HepG2 (cell line): ENCODE data around the gene NAP1L1. TPM values are rescaled to one million over a fixed set of nuclear protein-coding genes. Genes with fewer than 3 reads are reported as not detected.

Source experiments
- ATAC-seq: fragments of 200-7000 bp; cut with Tn5 transposase; 3 replicates; pipeline ENCODE4 v1.9.1; 2020; ENCODE audit warnings: mild to moderate bottlenecking, moderate library complexity
- BruUV-seq: library from RNA; stranded (reverse); fragments of 400-500 nt; replicated peaks from 2 replicates; lab custom pipeline; 2021; lab: Mats Ljungman, UMichigan
- CTCF ChIA-PET: fragments of 300-600 bp; formaldehyde crosslinking; extraction: SDS; loops from one replicate; lab custom pipeline; 2021; ENCODE audit warnings: low total read pairs, inconsistent platforms, low intra/inter-chr PET ratio; lab: Yijun Ruan, JAX
- POLR2A ChIA-PET: fragments of 350-600 bp; sonication (Branson Sonifier 250); formaldehyde crosslinking; loops from one replicate; lab custom pipeline; 2020; ENCODE audit warnings: antibody characterized with exemption, inconsistent platforms; lab: Yijun Ruan, JAX
- DNase-seq: peaks from one replicate; pipeline ENCODE4 v3.0.0-alpha.2; 2015; ENCODE audit warnings: low spot score
- FAIRE-seq: peaks from 3 replicates; lab custom pipeline; 2011; peaks lifted over from hg19 to GRCh38; lab: Jason Lieb, UNC
- H2AFZ ChIP-seq: one replicate; pipeline ENCODE4 v1.6.1; 2011; ENCODE audit warnings: low read length, inconsistent platforms
- H3K27ac ChIP-seq: fragments of 300-600 bp; 3 replicates; pipeline ENCODE4 v1.8.0; 2011; ENCODE audit warnings: mixed run types, mild to moderate bottlenecking, mixed read lengths, low read length, inconsistent platforms; ENCODE audit not compliant: insufficient read depth; ENCODE audit errors: extremely low read length
- H3K27me3 ChIP-seq, 2 experiments: fragments of 200-600 bp in 1 of 2; 2 replicates in 1 of 2; 3 replicates in 1 of 2; pipeline versions ENCODE4 v1.6.0 to v1.8.0; 2011; ENCODE audit warnings: low read length in 2 of 2, mild to moderate bottlenecking in 2 of 2, moderate library complexity in 2 of 2, inconsistent platforms in 1 of 2; ENCODE audit not compliant: insufficient read depth in 2 of 2, control insufficient read depth in 1 of 2
- H3K36me3 ChIP-seq, 2 experiments: fragments of 200-600 bp in 1 of 2; replicated peaks in 1 of 2; 2 replicates in 1 of 2; 3 replicates in 1 of 2; pipeline versions ENCODE4 v1.5.1 to v1.8.0; 2011; ENCODE audit warnings: low read length in 2 of 2, inconsistent platforms in 1 of 2; ENCODE audit not compliant: insufficient read depth in 2 of 2, control insufficient read depth in 1 of 2
- H3K4me1 ChIP-seq: 2 replicates; pipeline ENCODE4 v1.5.1; 2012; ENCODE audit warnings: low read length, inconsistent platforms; ENCODE audit not compliant: insufficient read depth
- H3K4me2 ChIP-seq: 2 replicates; pipeline ENCODE4 v1.6.0; 2011; ENCODE audit warnings: low read depth, low read length, inconsistent platforms
- H3K4me3 ChIP-seq, 3 experiments: fragments of 200-600 bp in 1 of 3; sonication (generic), shearing (Covaris generic) in 1 of 3; replicated peaks in 1 of 3; 2 replicates each; pipeline ENCODE4 v1.5.1; 2011 to 2016; ENCODE audit warnings: low read length in 3 of 3, inconsistent platforms in 2 of 3, low read depth in 2 of 3, mild to moderate bottlenecking in 2 of 3, control low read depth in 1 of 3, mixed read lengths in 1 of 3; ENCODE audit not compliant: insufficient read depth in 1 of 3
- H3K79me2 ChIP-seq: one replicate; pipeline ENCODE4 v1.6.1; 2011; ENCODE audit warnings: low read length, inconsistent platforms; ENCODE audit not compliant: insufficient read depth
- H3K9ac ChIP-seq: 2 replicates; pipeline ENCODE4 v1.6.0; 2011; ENCODE audit warnings: mild to moderate bottlenecking, low read depth, low read length, inconsistent platforms; ENCODE audit not compliant: insufficient read depth
- H3K9me3 ChIP-seq: 2 replicates; pipeline ENCODE4 v1.5.1; 2012; ENCODE audit warnings: mild to moderate bottlenecking, low read length
- H4K20me1 ChIP-seq: 2 replicates; pipeline ENCODE4 v1.6.0; 2011; ENCODE audit warnings: inconsistent platforms, mild to moderate bottlenecking, low read length, moderate library complexity; ENCODE audit not compliant: insufficient read depth
- FOXK2 ChIP-seq: fragments of 450-650 bp; IDR thresholded peaks from 2 replicates; pipeline ENCODE4 v1.6.1; 2016
- KLF16 ChIP-seq, 2 experiments: sonication (generic) in 1 of 2; formaldehyde crosslinking in 1 of 2; IDR thresholded peaks; 2 replicates each; pipeline versions ENCODE4 v1.6.1 to v1.8.0; 2016 to 2023; ENCODE audit warnings: missing genetic modification reagents in 2 of 2, missing compliant biosample characterization in 1 of 2
- MEIS2 ChIP-seq: sonication (generic); formaldehyde crosslinking; IDR thresholded peaks from 2 replicates; pipeline ENCODE4 v1.9.0; 2021; ENCODE audit warnings: mild to moderate bottlenecking, missing genetic modification reagents
- PPARG ChIP-seq: conservative IDR thresholded peaks from 2 replicates; pipeline ENCODE4 v1.6.1; 2016; ENCODE audit warnings: missing biosample characterization, missing genetic modification reagents
- RCOR2 ChIP-seq: IDR thresholded peaks from 2 replicates; pipeline ENCODE4 v1.6.1; 2016; ENCODE audit warnings: missing biosample characterization, missing genetic modification reagents
- SMYD3 ChIP-seq: sonication (generic); formaldehyde crosslinking; IDR thresholded peaks from 2 replicates; pipeline ENCODE4 v1.8.1; 2023; ENCODE audit warnings: mild to moderate bottlenecking, missing genetic modification reagents
- SNRNP70 ChIP-seq: fragments of 200-400 bp; formaldehyde crosslinking; IDR thresholded peaks from 2 replicates; pipeline ENCODE4 v1.6.1; 2017; ENCODE audit warnings: mild to moderate bottlenecking, low read depth, low read length, moderate library complexity
- TCF7 ChIP-seq: sonication (generic); IDR thresholded peaks from 2 replicates; pipeline ENCODE4 v1.6.1; 2016; ENCODE audit warnings: antibody characterized with exemption, low read depth
- ZNF160 ChIP-seq: sonication (generic); formaldehyde crosslinking; IDR thresholded peaks from 2 replicates; pipeline ENCODE4 v1.8.0; 2022; ENCODE audit warnings: mild to moderate bottlenecking, inconsistent platforms, missing genetic modification reagents
- ZNF251 ChIP-seq: sonication (generic); formaldehyde crosslinking; IDR thresholded peaks from 2 replicates; pipeline ENCODE4 v1.9.0; 2021; ENCODE audit warnings: mild to moderate bottlenecking, missing genetic modification reagents
- ZNF446 ChIP-seq: sonication (generic); formaldehyde crosslinking; IDR thresholded peaks from 2 replicates; pipeline ENCODE4 v1.5.0; 2020; ENCODE audit warnings: mild to moderate bottlenecking, missing genetic modification reagents
- ZNF451 ChIP-seq: sonication (generic); formaldehyde crosslinking; IDR thresholded peaks from 2 replicates; pipeline ENCODE4 v1.5.0; 2020; ENCODE audit warnings: mild to moderate bottlenecking, missing genetic modification reagents
- ZNF766 ChIP-seq: sonication (generic); formaldehyde crosslinking; IDR thresholded peaks from 2 replicates; pipeline ENCODE4 v1.5.0; 2020; ENCODE audit warnings: missing genetic modification reagents, borderline replicate concordance
- ZNF83 ChIP-seq: sonication (generic); formaldehyde crosslinking; IDR thresholded peaks from 2 replicates; pipeline ENCODE4 v1.4.0; 2020; ENCODE audit warnings: missing genetic modification reagents, mild to moderate bottlenecking, borderline replicate concordance
- ZNF879 ChIP-seq: sonication (generic); formaldehyde crosslinking; IDR thresholded peaks from 2 replicates; pipeline ENCODE4 v1.8.1; 2023; ENCODE audit warnings: missing genetic modification reagents
- WGBS: methylation state at CpG from one replicate; pipeline ENCODE4 v1.1.6; 2017; ENCODE audit warnings: low lambda C conversion rate; 5-methylcytosine and 5-hydroxymethylcytosine counted together
- in situ Hi-C: cut with HindIII; loops from 2 replicates; pipeline ENCODE4 v1.10.0; 2017; ENCODE audit warnings: low pct_unique_long_range_greater_than_20kb; ENCODE audit not compliant: extremely low pct_ligation_motif_present
- intact Hi-C: fragments of 100-400 bp; cut with micrococcal nuclease; formaldehyde crosslinking; loops from one replicate; pipeline ENCODE4 v1.10.0; 2022; ENCODE audit not compliant: unreplicated experiment
- polyA plus RNA-seq, 8 experiments: library from polyadenylated mRNA; depleted of rRNA in 3 of 8; stranded (reverse) in 7 of 8; unstranded in 1 of 8; fragments of >200 nt; fragmentation: Illumina TruSeq in 4 of 8; extraction: Trizol in 4 of 8; gene quantifications; 2 replicates each; pipeline versions ENCODE4 v1.2.1 to v1.2.3, GENCODE V29; 2011 to 2016; ENCODE audit warnings: low read depth in 4 of 8, missing spikeins in 1 of 8, mixed read lengths in 1 of 8; ENCODE audit not compliant: insufficient read depth in 1 of 8
- total RNA-seq, 5 experiments: library from RNA; depleted of rRNA; stranded (reverse); fragments of >200 nt; fragmentation: Illumina TruSeq; extraction: Trizol; gene quantifications; 2 replicates each; pipeline ENCODE4 v1.2.3, GENCODE V29; 2016; ENCODE audit warnings: low read depth in 1 of 5

The NAP1L1 gene
- total and polyA plus RNA-seq, 2 of the 13 experiments (the other 11 are each of a cell fraction or from before 2014, with no cell fraction given) = 207 to 309 TPM

- no peak for TF ChIP-seq FOXK2
- TF ChIP-seq ZNF83 = no peak
- peak; percentile 63 for TF ChIP-seq TCF7
- no peak for TF ChIP-seq SMYD3 (CRISPR knock-in tag)
- no peak for TF ChIP-seq SNRNP70
- no peak for TF ChIP-seq KLF16 (CRISPR knock-in tag; IDR thresholded peaks at IDR 0.05)
- no peak for TF ChIP-seq ZNF446 (CRISPR knock-in tag)
- no peak for TF ChIP-seq ZNF251 (CRISPR knock-in tag)
- TF ChIP-seq ZNF879 (CRISPR knock-in tag) = no peak
- TF ChIP-seq ZNF160 (CRISPR knock-in tag) = no peak
- TF ChIP-seq ZNF451 (CRISPR knock-in tag) = no peak
- no peak for TF ChIP-seq PPARG (CRISPR knock-in tag)
- TF ChIP-seq MEIS2 (CRISPR knock-in tag) = no peak
- 0 out of 2 replicates have a peak, but pooled peaks have one; percentile 25 for TF ChIP-seq RCOR2 (CRISPR knock-in tag)
- TF ChIP-seq, all 625 proteins: peak for 27
These were observed 73.6 kb downstream of the NAP1L1 start (continued) for GRCh38 chr12:76010732-76011458.

- no peak for TF ChIP-seq ZNF766
- Histone ChIP-seq H3K27ac (no peak overlapping the region), H3K79me2 (no peaks in the 10 kb centered on the region), H3K4me1 (peaks cover 39% of the 10 kb centered on the region), H4K20me1 (no peaks in the 10 kb centered on the region), H3K4me2 (no peak overlapping the region), H3K4me3 (no peak overlapping the region), H3K9ac (no peak overlapping the region), H3K36me3 (no peaks in the 10 kb centered on the region), H3K27me3 (no peaks in the 10 kb centered on the region), H3K9me3 (no peaks in the 10 kb centered on the region), H2AFZ (no peak overlapping the region)
- DNase-seq = no peak
- ChIA-PET CTCF (no interaction called here), POLR2A (interaction anchor here (4.2 kb wide), 1 partner anchor 23 kb away, joined by 32 read pairs; the partner anchor contains the start of gene PHLDA1)
- BruUV-seq = no TSS peak
- 95% methylated on average over 3 of the region's 3 CpGs for WGBS
- intact Hi-C loops = no loop called here
- no peak for FAIRE-seq
- no peak for ATAC-seq
- in situ Hi-C loops = no loop called here
These were observed 76.1 kb downstream of the NAP1L1 start for GRCh38 chr12:76008428-76008827.
